Stomach (tissue), 4 donors: ENCODE results near the gene SEMA4D.

Experiments
- CTCF ChIP-seq, 7 experiments: fragments of 450-650 bp in 4 of 7; fragments of 200-600 bp in 3 of 7; sonication (generic) in 3 of 7; IDR thresholded peaks; one replicate each; pipeline ENCODE4 v1.5.1; 2016 to 2019; ENCODE audit warnings: antibody characterized with exemption in 7 of 7, control low read depth in 2 of 7, mild to moderate bottlenecking in 1 of 7
- POLR2A ChIP-seq, 4 donors: fragments of 450-650 bp; IDR thresholded peaks; one replicate each; pipeline ENCODE4 v1.6.1; 2016; ENCODE audit warnings: antibody characterized with exemption in 4 of 4, control low read depth in 2 of 4, mild to moderate bottlenecking in 1 of 4, moderate library complexity in 1 of 4

- no peak for TF ChIP-seq CTCF (IDR thresholded peaks at IDR 0.05)
- no peak for TF ChIP-seq POLR2A (IDR thresholded peaks at IDR 0.05)
These were observed 45.4 kb downstream of the SEMA4D start for GRCh38 chr9:89452561-89452960.
